Right hindlimb (tissue), 1 donor: ENCODE data around the gene EIF4H.
"Not testable (repeated sequence)": the region's sequence is repeated elsewhere in the genome, so short reads cannot be mapped to it uniquely, and the experiment has no call there.

Source experiments
- DNase-seq: peaks from one replicate; pipeline ENCODE4 v3.0.0-alpha.2; 2018

The EIF4H gene

DNA sequence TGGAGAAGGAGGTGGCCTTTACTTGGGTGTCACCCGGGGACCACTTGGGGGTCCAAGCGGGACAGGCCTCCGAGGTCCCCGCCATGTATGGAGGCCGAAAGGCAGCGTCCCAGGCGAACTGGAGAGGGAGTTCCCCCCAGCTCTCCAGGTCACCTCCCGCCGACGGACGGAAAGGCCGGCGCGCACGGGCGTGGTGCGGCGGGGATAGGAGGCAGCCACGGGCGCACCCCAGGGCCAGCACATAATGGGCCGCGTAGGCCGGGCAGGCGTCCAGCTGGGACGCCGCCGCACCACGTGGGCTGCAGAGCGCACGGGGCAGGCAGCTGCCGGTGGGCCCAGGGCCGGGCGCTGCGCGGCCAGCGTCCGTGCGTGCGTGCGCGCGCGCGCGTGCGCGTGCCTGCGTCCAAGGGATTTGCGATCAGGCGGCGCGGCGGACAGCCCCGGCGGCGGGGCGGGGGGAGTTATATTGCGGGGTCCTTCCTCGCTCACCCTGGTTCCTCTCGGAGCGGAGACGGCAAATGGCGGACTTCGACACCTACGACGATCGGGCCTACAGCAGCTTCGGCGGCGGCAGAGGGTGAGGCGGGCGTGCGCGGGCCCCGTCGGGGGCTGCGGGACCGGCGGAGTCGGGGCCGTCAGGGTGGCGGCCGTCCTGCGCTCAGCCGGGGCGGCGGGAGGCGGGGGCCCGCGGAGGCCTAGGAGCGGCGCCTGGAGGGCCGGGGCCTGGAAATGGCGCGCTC is at the start of gene EIF4H:
EIF4H (plus strand) TSS at position 491 of the 740 bp plus-strand sequence; CDS start at position 519, 28 bp downstream.
- peak; percentile 96 for DNase-seq

DNA sequence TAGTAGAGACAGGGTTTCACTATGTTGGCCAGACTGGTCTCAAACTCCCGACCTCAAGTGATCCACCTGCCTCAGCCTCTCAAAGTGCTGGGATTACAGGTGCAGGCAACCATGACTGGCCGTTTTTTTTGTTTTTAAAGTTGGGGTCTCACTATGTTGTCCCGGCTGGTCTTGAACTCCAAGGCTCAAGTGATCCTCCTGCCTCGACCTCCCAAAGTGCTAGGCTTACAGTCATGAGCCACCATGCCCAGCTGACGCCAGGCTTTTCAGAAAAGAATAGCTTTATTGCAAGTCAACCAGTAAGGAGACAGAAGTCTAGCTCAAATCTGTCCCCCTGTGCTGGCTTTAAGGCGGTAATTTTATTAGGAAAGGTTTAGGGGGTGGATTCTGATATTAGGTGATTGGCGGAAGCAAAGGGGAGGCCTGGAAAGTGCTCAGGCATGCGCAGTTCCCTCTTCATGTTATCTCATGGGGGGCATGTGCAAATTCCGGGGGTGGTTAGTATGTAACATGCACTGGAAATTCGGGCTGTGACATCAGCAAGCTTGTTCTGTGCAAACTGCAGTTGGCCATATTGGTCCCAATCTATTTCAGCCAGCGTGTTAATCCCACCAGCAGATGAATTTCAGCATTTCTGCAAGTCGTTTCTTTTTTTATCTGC is 47.8 kb upstream of the EIF4H start:
- DNase-seq: no peak

DNA sequence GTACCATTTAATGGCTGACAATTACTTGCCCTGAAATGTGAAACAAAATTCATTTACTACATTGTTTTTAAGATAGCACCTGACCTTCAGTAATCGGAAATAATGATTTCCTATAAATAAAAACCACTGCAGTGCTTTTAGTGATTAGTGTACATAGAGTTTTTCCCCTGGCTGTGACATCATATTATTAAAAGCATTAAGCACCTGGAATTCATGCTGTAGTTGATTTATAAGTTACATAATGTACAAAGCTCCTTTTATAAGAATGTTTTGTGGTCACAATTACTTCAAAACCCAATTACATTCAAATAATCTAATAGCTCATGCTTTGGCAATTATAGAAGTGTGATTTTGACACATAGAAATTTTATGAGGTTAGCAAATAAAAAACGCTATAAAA is 44.3 kb upstream of the EIF4H start:
- no peak for DNase-seq

DNA sequence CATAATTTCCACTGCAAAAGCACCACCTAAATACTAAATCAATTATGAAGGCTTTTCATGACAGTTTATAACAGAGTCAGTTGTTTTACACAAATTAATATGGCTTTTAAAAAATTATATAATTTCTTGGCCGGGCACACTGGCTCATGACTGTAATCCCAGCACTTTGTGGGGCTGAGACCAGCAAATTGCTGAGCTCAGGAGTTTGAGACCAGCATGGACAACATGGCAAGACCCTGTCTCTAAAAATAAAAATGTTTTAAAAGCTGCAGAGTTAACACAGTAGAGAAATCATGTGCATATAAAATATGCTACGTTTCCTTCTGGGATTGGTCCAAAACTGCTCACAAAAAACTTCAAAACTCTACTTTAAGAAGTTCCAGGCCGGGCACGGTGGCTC is 43.6 kb upstream of the EIF4H start:
- DNase-seq: no peak

- DNase-seq: no peak
Measured at GRCh38 chr7:74134117-74134620, 40.0 kb upstream of the EIF4H start.

DNA sequence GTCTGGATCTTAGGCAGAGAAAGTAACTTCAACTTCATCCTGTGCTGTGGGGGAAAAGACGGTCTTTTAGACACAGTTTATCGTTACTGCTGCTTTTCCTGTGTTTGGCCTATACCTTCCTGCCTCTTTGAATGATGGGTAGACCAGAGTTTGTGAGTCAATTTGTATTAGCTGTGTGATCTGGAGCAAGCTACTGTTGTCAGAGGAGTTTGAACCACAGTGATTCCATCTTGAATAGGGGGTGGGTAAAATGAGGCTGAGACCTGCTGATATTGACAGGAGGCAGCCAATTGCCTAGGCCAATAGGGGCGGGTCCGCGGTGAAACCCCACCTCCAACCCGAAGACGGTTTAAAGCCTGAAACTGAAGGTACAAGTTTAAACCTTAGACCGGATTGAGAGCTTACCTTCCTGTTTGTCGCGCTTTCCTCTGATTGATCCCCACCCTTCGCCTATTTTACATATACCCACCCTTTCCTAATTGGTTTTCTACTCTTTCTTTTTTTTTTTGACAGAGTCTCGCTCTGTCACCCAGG is 35.8 kb upstream of the EIF4H start:
- DNase-seq: no peak

DNA sequence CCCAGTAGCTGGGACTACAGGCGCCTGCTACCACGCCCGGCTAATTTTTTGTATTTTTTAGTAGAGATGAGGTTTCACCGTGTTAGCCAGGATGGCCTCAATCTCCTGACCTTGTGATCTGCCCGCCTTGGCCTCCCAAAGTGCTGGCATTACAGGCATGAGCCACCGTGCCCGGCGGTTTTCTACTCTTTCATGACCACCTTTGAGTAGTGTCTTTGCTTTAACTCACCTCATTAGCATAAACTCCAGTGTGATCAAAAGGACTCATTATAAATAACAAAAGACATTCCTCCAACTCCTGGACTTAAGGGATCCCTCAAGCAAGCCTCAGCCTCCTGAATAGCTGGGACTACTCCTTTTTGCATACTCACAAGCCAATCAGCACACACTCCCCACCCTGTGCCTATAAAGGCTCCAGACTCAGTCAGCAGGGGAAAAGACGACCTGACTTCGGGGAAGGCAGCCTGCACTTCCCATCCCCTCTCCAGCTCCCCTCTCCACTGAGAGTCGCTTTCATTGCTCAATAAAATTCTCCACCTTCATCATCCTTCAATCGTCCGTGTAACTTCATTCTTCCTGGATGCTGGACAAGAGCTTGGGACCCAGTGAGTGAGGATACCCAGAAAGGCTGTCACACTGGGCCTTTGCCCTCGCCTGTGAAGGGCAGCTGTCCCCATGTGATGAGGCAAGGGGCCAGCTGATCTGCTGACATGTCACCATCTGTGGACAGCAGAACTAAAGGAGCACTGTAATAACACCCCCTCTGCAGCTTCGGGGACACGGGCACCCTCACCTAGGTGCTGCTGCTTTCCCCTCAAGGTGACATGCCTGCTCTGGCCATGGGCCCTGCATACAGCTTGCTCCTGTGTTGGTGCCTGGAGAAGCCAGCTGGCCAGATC is 35.0 kb upstream of the EIF4H start:
- DNase-seq: no peak

- DNase-seq: no peak
Measured at GRCh38 chr7:74141705-74142104, 32.5 kb upstream of the EIF4H start.

- no peak for DNase-seq
Measured at GRCh38 chr7:74143383-74143782, 30.8 kb upstream of the EIF4H start.

GRCh38 chr7:74148491-74148890 is 25.7 kb upstream of the EIF4H start:
- no peak for DNase-seq

DNA sequence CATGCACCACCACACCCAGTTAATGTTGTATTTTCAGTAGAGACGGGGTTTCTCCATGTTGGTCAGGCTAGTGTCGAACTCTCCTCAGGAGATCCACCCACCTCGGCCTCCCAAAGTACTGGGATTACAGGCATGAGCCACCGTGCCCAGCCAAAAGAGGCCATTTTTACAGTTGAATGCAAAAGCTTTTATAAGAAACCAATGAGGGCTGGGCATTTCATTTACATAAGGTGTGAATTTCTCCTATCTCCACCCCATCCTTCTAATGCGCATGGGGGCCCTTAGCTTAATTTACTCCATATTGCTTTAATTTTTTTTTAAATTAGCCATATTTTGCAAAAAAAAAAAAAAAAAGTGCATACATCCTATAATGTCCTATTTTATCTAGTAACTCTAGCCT is 25.1 kb upstream of the EIF4H start:
- no peak for DNase-seq

- peak; percentile 62 for DNase-seq
Measured at GRCh38 chr7:74149603-74150002, 24.6 kb upstream of the EIF4H start.

DNA sequence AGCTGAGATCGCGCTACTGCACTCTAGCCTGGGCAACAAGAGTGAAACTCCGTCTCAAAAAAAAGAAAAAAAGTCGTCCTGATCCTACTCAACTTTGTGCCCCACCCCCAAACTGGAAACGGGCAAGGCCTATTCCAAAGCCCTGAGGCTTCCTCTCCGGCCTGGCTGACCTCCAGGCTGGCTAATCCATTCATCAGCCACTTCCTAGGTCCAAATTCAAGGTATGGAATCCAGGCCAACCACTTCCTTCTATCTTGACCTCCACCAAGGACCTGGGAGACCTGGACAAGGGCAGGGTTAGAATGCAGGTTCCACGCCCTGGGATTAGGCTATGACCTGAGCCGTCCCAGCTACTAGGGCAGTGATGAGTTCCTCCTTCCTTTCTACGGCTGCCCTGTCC is 20.4 kb upstream of the EIF4H start:
- no peak for DNase-seq

GRCh38 chr7:74155810-74156395 is 18.3 kb upstream of the EIF4H start:
- no peak for DNase-seq

GRCh38 chr7:74157605-74158004 is 16.6 kb upstream of the EIF4H start:
- no peak for DNase-seq

DNA sequence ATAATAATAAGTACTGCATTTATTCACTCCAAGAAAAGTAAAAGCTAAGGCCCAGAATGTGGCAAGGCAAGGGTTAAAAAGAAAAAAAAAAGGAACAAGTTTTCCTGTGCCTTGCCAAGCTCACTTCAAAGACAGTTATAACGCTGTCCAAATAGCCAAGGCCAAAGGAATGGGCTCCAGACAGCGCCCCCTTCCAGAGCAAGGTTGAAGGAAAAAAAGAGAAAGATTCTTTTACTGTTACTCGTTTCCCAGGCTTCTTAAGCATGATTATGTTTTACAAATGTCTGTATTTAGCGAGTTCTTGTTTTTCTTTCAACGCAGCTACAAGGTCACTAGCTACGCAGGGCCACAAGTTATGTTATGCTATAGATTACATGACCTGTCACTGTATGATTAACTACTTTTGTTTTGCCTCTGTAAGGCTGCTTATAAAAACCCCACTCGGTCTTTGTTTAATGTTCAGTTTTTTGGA is 9.1 kb upstream of the EIF4H start:
- DNase-seq: no peak

DNA sequence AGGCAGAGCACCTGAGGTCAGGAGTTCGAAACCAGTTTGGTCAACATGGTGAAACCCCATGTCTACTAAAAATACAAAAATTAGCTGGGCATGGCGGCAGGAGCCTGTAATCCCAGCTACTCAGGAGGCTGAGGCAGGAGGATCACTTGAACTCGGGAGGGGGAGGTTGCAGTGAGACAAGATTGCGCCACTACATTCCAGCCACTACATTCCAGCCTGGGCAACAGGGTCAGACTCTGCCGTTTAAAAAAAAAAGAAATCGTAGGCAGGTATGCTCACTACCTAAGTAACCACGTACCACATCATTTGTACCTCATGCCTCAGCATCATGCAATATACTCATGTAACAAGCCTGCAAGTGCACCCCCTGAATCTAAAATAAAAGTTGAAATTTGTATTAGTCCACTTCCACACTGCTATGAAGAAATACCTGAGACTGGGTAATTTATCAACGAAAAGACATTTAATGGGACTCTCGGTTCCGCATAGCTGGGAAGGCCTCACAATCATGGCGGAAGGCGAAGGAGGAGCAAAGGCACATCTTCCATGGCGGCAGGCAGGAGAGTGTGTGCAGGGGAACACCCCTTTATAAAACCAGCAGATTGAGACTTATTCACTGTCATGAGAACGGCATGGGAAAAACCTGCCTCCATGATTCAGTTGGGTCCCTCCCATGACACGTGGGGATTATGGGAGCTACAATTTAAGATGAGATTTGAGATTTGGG is 8.1 kb upstream of the EIF4H start:
- no peak for DNase-seq

DNA sequence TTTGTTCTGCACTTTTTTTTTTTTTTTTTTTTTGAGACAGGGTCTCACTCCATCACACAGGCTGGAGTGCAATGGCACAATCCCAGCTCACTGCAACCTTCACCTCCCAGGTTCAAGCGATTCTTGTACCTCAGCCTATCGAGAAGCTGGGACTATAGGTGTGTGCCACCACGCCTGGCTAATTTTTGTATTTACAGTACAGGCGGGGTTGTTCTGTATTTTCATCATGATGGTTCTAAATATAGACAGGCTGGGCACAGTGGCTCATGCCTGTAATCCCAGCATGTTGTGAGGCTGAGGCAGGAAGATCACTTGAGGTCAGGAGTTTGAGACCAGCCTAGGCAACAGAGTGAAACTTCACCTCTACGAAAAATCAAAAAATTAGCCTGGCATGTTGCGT is 6.8 kb upstream of the EIF4H start:
- not testable (repeated sequence) for DNase-seq

DNA sequence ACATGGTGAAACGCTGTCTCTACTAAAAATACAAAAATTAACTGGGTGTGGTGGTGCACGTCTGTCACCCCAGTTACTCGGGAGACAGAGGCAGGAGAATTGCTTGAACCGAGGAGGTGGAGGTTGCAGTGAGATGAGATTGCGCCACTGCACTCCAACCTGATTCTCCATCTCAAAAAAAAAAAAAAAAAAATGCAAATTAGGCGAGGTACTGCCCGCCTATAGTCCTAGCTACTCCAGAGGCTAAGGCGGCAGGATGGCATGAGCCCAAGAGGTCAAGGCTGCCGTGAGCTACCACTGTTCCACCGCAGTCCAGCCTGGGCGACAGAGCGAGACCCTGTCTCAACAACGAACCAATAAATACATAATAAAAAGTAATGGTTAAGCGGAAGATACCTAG is 1.1 kb upstream of the EIF4H start:
- no peak for DNase-seq

- no peak for DNase-seq
Measured at GRCh38 chr7:74173491-74173865, 678 bp upstream of the EIF4H start.

- peak; percentile 77 for DNase-seq
Measured at GRCh38 chr7:74174606-74175082, 488 bp downstream of the EIF4H start.

GRCh38 chr7:74175340-74175739 is 1.2 kb downstream of the EIF4H start:
- no peak for DNase-seq
